Measurements from ENCODE around the gene BCL11A.

The BCL11A gene

GRCh38 chr2:60498816-60499429 lies 54.5 kb downstream of the BCL11A start:
- peak; percentile 18 for DNase-seq (ENCODE audit: low read depth)
- no peak for TF ChIP-seq CTCF (IDR thresholded peaks at IDR 0.05; ENCODE audit: insufficient read depth, low read depth, low read length, missing control alignments)
- H3K4me3 ChIP-seq (ENCODE audit: low read depth, low read length): no peak overlapping the region

GRCh38 chr2:60498127-60498815 lies 55.2 kb downstream of the BCL11A start:
- TF ChIP-seq CTCF (IDR thresholded peaks at IDR 0.05; ENCODE audit: insufficient read depth, low read depth, low read length, missing control alignments): no peak
- H3K4me3 ChIP-seq (ENCODE audit: low read depth, low read length): no peak overlapping the region
- DNase-seq (ENCODE audit: low read depth): no peak

- no peak overlapping the region for H3K4me3 ChIP-seq (ENCODE audit: low read depth, low read length)
- no peak for DNase-seq (ENCODE audit: low read depth)
- no peak for TF ChIP-seq CTCF (IDR thresholded peaks at IDR 0.05; ENCODE audit: insufficient read depth, low read depth, low read length, missing control alignments)
Measured at GRCh38 chr2:60497500-60497899, 56.0 kb downstream of the BCL11A start.

- no peak overlapping the region for H3K4me3 ChIP-seq (ENCODE audit: low read depth, low read length)
- no peak for DNase-seq (ENCODE audit: low read depth)
- no peak for TF ChIP-seq CTCF (IDR thresholded peaks at IDR 0.05; ENCODE audit: insufficient read depth, low read depth, low read length, missing control alignments)
Measured at GRCh38 chr2:60496956-60497355, 56.5 kb downstream of the BCL11A start.

- no peak for TF ChIP-seq CTCF (IDR thresholded peaks at IDR 0.05; ENCODE audit: insufficient read depth, low read depth, low read length, missing control alignments)
- no peak for DNase-seq (ENCODE audit: low read depth)
- no peak overlapping the region for H3K4me3 ChIP-seq (ENCODE audit: low read depth, low read length)
Measured at GRCh38 chr2:60496475-60496874, 57.0 kb downstream of the BCL11A start.

GRCh38 chr2:60495041-60495625 lies 58.3 kb downstream of the BCL11A start:
- no peak for TF ChIP-seq CTCF (IDR thresholded peaks at IDR 0.05; ENCODE audit: insufficient read depth, low read depth, low read length, missing control alignments)
- no peak for DNase-seq (ENCODE audit: low read depth)
- no peak overlapping the region for H3K4me3 ChIP-seq (ENCODE audit: low read depth, low read length)
